ENCODE data around the gene SMIM26.
"Not testable (repeated sequence)": the region's sequence is repeated elsewhere in the genome, so short reads cannot be mapped to it uniquely, and the experiment has no call there.

Gene SMIM26, protein sequence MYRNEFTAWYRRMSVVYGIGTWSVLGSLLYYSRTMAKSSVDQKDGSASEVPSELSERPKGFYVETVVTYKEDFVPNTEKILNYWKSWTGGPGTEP

DNA sequence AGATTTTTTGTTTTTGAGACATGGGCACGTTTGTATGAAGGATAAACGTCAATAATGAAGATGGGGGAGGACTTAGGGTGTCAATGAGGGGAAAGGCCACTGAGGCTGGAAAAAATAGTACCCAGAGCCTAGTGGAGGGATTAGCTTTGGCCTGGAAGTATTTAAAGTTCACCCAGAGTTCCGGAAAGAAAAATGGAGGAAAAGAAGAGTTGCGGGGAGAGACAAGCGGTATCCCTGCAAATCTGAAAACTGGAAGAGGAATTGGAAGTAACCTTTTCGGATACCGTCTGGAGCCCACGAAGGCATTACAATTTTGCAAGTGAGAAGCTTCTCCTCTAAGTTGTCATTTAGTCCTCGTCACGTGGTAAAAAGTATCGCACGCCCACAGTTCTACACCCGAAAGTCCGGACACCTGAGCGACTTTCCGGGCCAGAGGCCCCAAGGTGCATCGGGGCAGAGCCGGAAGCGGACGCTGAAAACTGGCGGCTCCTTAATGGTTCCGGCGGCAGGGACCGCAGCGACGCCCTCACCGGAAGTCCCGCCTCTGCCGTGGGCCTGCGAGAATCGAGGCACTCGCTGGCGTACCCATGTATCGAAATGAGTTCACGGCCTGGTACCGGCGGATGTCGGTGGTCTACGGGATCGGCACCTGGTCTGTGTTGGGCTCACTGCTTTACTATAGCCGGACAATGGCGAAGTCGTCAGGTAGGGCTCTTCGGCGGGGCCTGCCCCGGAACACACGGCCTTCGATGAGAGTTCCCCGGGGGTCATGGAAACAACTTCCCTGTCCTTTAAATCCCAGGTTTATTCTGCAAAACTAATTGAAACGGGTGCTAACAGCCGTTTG is at the start of gene SMIM26:
Gene SMIM26 (plus strand): TSS at position 541 of the 847 bp plus-strand sequence. CDS start 47 bp downstream, at position 588.
- DNase-seq, result peak; percentile 88

DNA sequence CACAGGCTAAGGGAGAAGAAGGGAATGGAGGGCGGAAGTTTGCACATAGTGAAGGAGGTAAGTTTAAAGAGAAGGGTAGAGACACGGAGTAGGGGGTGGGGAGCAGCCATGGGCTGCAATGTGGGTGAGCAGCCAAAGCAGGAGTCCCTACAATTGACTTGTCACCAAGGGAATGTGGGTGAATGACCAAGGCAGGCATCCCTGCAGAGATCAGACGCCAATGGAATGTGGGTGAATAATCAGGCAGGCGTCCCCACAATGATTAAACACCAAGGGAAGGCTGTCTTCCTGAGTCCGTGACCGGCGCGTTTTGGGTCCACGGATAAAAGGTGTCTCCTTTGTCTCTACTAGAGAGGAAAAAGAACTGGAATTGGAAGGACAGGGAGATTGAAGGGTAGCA is 45.2 kb upstream of the SMIM26 start:
- peak; percentile 30 for DNase-seq

DNA sequence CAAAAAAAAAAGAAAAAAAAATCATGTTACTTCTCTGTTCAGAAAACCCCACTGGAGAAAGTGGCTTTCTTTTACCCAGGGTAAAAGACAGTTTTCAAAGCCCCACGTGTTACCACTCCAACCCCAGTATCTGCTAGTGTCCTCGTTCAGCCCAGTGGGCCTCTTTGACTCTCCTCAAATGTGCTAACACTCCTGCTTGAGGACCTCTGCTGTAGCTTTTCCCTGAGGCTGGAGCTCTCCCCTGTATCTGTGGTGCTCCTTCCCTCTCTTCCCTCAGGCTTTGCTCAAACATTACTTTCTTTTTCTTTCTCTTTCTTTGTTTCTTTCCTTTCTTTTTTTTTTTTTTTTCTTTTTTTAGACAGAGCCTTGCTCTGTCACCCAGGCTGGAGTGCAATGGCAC is 44.2 kb upstream of the SMIM26 start:
- DNase-seq, result no peak

DNA sequence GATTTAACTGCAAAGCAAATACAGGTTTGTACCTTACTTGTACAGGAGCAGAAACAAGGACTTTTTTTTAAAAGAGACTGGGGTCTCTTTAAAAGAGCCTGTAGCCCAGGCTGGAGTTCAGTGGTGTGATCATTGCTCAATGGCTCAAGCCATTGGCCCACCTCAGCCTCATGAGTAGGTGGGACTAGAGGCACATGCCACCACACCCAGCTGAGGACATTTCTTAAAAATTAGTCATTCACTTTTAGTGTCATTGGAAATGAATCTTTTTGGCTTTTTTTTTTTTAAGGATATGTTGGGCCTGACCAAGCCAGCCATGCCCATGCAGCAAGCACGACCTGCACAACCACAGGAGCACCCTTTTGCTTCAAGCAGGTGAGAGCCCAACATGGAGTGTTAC is 42.6 kb upstream of the SMIM26 start:
- DNase-seq, result peak; percentile 69

DNA sequence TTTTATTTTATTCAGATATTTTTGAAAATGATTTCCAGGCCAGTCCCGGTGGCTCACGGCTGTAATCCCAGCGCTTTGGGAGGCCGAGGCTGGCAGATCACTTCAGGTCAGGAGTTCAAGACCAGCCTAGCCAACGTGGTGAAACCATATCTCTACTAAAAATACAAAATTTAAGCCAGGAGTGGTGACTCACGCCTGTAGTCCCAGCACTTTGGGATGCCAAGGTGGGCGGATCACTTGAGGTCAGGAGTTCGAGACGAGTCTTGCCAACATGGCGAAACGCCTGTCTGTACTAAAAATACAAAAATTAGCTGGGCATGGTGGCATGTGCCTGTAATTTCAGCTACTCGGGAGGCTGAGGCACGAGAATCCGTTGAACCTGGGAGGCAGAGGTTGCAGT is 40.5 kb upstream of the SMIM26 start:
- not testable (repeated sequence) for DNase-seq

DNA sequence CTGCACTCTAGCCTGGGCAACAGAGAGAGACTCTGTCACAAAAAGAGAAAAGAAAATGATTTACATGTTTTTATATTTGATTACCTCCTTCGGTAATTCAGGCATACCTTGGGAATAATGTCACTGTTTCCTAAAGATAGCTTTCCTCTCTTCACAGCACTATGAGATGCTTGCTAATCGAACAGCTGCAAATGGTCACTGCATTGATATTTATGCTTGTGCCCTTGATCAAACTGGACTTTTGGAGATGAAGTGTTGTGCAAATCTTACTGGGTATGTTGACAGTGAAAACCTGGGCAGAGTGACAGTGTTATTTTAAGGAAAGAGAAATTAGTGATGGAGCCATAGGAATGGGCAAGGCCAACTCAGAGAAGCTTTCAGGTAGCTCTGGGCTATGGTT is 39.9 kb upstream of the SMIM26 start:
- DNase-seq, result no peak

DNA sequence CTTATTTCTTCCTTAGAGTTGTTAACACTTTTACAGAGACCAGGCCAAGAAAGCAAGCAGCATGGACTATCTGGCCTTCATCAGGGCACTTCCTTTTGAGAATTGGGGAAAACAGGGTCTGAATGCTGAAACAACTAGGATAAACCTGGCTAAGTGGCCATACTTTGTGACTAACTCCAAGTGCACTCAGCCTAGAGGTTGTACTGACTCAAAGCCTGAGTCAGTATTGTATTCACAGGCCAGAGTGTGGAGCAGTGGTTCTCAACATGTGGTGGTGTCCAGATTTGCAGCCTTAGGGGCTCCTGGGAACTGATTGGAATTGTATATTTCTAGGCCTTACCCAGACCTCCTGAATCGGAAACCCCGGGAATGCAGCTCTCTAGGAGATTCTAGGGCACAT is 39.4 kb upstream of the SMIM26 start:
- peak; percentile 39 for DNase-seq

DNA sequence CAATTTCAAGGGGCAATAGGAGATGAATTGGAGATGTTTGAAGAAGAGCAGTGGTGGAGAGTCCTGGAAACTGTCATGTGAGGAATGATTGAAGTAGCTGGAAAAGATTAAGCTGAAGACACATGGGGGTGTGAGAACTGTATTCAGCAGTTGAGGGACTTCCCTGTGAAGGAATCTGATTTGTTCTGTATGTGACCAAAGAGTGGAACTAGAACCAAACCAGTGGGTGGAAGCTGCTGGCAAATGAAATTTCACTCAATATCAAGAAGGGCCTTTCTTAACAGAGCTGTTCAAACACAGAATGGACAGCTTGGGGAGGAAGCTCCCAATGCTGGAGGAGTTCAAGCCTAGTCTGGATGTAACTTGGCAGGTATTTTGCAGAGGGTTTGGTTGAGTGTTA is 38.2 kb upstream of the SMIM26 start:
- DNase-seq, result no peak

DNA sequence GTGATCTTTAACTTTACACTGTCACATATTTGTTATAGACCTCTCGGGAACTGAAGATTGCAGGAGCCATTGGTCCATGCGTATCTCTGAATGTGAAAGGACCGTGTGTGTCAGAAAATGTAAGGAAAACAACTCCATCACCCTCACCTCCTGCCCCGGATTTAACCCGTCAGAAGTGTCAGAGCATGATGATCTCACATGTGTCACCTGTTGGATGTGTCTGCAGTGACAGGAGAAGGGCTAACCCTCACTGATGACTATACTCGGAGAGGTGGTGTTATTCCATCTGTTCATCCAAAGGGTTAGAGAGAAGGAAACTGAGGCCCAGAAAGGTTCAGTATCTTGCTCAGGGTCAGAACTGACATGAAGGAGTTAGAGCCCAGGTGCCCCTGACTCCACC is 34.6 kb upstream of the SMIM26 start:
- no peak for DNase-seq

DNA sequence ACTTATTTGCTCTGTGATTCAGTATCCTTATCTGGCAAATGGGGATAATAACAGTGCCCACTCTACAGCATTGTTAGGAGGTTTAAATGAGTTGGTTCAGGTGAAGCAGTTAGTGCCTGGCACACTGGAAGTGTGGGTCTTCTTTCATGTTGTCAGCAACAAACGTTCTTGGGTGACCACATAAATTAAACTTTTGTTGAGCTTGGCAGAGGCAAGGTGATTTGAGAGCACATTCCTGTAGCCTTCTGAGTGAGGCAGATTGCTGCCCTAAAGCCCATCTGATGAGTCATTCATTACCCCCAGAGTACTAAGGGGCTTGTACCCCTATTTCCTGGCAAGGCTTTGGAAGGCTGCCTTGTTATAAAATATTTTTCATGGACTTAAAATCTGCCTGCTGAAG is 33.7 kb upstream of the SMIM26 start:
- no peak for DNase-seq

DNA sequence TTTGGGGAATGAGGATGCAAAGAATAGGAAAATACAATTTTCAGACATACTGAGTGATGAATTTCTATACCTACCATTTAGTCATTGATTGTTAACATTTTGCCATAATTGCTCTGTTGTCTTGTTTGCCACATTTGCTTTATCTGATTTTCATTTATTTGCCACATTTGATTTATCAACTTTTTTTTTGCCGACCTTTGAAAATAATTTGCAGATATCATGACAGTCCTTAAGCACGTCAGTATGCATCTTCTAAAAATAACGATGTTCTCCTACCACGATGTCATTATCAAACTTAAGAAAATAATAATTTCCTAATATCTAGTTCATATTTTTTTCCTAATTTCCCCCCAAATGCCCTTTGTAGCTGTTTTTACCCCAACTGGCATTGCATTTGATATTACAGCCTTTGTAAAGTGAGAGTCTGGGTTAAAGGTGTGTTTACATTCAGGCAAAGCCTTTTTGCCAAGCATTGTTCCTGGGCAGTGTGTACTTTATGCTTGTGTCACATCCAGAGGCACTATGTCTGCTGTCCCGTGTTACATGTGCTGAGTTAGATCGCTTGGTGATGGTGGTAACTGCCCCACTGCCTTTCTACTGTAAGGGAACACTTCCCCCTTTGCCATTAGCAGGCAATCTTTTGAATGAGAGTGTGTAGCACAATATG is 33.1 kb upstream of the SMIM26 start:
- DNase-seq, result no peak

DNA sequence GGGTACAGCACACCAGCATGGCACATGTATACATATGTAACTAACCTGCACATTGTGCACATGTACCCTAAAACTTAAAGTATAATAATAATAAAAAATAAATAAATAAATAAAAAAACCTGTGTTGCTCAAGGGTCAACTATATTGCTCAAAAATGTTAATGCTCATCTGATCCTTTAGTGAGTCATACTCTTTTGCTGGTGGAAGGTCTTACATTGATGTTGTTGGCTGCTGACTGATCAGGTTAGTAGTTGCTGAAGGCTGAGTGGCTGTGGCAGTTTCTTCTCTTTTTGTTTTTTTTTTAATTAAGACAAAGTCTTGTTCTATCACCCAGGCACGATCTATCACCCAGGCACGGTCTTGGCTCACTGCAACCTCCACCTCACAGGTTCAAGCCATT is 29.6 kb upstream of the SMIM26 start:
- DNase-seq, result peak; percentile 6

DNA sequence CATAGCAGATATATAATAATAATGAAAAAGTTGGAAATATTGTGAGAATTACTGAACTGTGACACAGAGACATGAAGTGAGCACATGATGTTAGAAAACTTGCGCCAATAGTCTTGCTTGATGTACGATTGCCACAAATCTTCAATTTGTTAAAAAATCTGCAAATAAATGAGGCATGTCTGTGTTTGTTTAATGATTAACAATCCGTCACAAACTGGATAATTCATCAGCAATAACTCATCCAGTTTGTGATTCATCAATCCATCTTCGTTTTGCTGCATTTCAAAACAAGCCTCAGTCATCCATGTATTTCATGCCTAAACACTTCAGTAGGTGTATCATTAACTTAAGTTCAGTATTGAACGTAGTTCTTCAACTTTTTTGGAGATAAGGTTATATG is 25.5 kb upstream of the SMIM26 start:
- DNase-seq, result no peak

DNA sequence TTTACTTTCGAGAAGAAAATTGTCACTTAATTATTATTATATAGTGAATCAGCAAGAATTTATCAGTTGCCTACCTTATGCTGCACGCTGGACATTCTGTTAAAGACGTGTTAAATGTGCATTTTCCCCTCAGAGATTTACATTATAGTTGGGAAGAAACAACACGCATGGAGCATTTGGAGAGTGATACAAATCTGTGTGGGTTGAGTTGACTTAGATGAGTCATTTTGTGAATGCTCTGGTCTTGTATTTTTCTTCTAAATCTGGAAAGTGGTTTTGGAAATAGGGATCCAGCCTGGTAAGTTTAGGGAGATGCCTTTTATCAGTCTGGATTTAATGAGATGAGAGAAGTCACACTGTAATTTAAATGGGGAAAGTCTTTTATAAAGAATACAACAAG is 24.0 kb upstream of the SMIM26 start:
- no peak for DNase-seq

DNA sequence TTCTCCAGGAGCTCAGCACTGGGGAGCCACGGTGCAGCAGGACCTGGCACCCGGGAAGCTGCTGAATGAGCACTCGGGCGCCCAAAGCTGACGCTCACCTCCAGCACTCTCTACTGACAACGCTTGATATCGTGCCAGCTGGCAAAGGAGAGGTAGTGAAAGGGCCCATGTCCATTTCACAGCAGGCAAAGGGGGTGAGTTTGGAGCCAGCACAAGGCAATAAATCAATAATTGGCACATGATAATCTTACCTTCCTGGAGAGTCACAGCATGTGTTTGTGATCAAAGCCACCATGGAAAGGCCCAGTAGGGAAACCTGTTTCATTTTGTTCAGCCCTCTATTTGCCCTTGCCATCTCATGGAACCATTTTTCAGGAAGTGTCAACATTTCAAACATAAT is 23.3 kb upstream of the SMIM26 start:
- DNase-seq, result no peak

DNA sequence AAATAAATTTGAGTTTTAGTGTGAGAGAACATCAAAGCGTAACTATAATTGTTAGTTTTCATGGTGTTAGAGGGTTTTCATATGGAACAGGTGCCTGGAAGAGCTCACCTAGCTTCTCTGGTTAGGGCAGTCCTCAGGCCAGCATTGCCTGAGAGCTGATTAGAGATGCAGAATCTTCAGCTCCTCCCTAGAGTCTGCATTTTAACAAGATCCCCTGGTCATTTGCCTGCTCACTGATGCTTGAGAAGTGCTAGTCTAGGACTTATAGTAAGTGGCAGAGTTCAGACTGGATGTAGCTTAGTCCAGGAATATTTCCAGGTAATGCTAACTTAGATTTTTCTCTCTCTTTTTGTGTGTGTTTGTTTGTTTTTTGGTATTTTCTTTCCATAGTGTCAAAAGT is 21.7 kb upstream of the SMIM26 start:
- DNase-seq, result no peak

DNA sequence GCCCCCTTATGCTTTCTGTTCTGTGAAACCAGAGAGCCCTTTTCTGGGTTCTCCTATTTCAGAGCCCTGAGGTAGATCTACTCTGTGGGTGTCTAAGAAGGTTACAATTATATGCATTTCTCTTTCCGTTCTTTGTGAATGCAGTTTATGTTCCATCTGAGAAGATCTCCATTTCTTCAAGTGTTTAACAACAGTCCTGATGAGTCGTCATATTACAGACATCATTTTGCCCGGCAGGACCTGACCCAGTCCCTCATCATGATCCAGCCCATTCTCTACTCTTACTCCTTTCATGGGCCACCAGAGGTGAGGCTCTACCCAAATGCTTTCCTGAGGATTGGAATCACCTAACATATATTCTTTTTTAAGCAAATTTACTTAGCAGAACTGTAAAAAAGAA is 18.8 kb upstream of the SMIM26 start:
- no peak for DNase-seq

DNA sequence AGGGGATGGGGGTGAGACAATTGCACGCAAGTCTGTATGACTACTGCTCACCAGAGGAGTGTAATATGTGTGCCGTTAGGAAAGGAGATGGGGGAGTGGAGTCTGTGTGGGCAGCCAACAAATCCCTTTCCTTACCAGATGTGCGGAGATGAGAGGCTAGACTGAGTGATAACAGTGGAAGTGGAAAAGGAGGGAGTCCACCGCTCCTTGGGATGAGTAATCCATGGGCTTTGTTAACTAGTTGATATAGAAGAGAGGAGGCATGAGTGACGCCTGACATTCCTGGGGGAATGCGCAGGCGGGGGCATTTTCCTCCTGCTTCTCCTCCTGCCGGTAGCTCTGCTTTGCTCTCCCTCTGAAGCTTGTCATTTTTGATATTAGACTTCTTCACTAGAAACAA is 13.5 kb upstream of the SMIM26 start:
- DNase-seq, result no peak

DNA sequence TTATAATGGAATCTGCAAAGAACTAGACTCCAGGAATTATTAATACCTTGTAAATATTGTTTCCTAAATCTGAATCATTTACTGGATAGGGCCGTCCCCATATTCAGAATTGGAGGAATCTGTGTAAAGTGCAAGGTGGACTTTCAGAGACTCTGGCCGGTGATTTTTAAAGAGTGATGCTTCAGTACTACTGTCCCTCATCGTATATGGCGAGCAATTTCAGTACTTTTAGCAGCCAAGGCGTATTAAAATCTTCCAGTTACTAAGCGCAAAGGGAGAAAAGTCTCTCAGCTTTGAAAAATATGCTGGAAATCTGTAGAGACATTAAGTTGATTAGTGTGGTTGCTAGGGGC is 483 bp downstream of the SMIM26 start:
- DNase-seq, result peak; percentile 1

DNA sequence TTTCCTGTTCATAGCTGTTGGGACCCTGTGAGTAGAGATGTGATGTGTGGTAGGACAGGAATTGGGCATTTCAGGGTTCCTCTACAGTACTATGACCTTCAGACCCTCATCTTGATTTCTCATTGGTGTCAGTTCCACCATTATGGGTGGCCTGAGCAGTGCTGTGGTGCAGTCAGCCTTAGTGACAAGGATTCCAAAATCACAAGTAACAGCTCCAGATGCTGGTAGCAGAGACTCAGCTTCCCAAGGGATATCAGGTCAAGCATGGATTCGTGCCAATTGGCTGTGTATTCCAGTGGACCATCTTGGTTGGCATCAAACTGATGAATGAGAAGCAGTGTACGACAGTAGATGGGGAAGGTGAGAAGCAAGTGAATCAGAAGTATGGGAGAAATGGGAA is 3.8 kb downstream of the SMIM26 start:
- no peak for DNase-seq

DNA sequence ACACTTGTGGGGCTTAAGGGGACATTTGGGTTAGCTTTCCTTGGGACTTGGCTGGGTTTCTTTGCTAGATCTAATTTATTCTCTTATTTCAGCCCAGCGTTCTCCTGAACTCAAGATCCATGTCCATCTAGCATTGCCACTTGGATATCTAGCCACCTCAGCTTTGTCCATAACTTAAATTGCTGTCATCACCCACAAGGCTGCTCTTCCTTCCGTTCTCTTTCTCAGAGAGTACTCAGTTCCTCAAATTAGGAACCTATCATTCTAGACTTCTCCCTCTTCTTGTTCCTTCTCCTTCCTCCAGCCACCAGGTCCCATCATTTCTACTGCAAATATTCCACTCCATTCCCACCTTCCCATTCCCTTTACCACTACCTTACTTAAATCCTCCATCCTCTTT is 4.3 kb downstream of the SMIM26 start:
- no peak for DNase-seq

DNA sequence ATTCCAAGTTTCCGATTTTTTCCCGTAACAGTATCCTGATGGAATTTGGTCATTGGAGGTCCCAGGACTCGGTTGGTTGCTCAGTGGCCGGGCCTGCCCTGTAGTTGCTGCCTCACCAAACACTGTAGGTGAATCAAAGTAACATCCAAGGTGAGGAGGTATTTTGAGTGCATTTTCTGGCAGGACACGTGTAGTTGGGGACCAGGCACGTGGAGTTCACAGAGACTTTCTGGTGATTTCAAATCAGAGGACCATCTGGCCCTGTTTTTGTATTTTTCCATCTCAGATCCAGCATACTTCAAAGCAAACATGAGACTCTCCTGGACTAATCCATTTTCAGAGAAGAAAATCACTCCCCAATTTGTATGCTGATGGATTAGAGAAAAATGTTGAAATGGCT is 10.7 kb downstream of the SMIM26 start:
- no peak for DNase-seq

DNA sequence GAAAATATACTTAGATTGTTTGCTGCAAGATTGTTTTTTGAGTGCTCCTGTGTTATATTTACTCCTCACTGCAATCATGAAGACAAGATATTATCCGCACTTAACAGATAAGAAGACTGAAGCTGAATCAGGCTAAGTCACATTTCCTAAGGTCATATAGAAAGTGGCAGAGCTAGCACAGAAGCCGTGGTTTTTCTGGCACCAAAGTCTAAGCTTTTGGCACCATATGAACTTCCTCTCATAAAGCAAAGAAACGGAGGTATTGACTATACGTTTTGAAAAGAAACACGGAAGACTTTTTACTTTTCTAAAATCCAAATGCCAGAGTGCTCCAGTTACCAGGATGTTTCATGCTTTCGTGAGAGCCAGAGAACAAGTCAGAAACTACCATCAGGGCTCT is 11.3 kb downstream of the SMIM26 start:
- no peak for DNase-seq

DNA sequence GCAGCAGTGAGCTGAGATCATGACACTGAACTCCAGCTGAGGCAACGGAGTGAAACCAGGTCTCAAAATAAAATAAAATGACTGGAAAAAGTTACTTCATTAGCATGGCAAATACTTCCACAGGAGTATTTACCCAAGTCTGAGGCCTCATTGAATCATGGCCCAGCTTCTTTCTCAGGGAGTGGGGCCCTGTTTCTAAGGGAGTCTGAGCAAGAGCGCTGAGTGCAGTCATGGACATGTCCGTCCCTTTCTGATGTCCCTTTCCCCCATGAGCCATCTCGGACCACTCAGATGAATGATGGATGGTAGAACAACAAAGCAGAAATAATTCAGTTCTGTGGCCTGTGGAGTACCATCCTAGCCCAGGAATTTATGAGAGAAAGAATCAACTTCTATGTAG is 12.8 kb downstream of the SMIM26 start:
- DNase-seq, result no peak

DNA sequence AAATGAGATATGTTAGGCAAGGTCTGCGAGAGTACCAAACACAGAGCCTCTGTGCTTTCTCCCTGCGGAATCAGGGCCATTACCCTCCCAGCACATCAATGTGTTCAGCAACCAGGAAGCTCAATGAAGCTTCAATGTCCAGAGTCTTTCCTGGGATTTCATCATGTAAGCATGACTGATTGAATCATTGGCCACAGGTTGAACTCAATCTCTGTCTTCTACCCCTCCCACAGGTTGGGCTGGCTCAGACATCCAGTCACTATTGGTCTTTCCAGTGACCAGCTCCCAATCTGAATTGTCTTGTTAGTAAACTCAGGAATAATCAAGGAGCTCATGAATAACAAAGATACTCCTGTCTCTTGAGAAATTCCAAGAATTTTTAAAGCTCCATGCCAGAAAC is 17.9 kb downstream of the SMIM26 start:
- DNase-seq, result peak; percentile 82
